ENCODE data around the gene LASP1NB.

The LASP1NB gene

DNA sequence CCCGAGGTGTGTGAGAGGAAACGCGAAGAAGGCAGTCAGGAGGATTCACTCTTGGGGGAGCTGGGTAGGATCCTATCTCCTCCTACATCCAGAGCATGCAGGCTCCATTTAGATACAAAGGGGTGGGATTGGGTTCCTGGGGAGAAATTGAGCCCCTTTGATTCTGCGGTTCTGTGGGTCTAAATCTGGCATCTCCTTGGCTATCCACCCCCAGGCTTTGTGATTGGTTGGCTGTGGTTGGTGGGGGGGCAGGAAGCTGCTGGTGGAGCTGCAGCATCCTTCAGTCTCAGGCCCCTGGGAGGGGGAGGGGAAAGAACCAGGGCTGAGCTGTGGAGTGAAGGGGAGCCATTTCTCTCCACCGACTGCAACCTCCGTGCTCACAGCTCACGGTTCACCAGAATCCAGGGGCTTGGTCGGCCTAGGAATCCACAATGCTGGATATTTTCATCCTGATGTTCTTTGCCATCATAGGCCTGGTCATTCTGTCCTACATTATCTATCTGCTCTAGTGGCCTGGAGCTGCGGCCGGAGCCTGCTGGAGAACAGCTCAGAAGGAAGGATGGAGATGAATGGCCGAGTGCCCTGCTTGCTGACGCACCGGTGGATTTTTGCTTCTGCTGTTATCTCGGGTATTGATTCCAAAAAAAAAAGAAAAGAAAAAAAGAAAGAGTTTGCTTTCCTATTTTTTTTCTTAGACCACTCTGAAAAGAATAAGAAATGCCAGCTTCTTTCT lies at the start of gene LASP1NB:
LASP1NB (plus strand) TSS at position 352 of the 733 bp plus-strand sequence.
- DNase-seq = no peak

GRCh38 chr17:38877130-38877851 lies 48.1 kb upstream of the LASP1NB start:
- DNase-seq = no peak

DNA sequence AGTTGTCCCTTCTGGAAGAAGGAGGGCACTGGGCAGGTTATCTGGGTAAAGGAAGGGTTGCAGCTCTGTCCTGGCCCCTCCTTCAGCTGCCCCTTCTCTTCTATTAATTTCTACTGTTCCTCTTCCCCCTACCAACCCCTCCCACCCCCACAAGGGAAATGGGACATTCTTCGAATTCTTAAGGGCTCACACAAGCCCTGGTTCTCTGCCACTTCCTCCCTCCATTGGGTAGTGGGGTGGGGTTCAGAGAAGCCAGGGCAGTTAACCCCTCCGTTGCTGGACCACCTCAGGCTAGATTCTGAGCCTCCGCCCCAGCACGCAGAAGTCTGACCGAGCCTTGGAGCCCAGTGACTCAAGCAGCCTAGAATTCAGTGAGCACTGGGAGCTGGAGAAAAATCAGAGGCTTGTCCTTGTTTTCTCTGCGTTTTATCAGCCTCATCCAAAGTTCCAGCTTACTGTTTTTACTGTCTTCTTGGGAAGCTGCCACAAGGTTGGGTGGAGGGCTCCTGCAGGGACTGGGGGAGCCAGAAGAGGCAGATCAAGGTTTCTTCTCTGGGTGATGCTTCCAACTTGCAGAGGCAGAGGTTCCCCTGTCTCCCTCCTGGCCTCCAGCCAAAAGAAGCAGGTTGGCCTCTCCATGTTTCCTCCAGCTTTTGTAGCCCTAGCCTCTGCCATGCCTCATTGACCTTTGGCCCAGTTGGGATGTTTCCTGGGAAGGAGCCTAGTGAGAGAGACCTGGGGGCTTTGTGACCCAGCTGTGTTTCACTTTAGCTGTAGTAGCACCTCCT lies 45.3 kb upstream of the LASP1NB start:
- DNase-seq = no peak

GRCh38 chr17:38881600-38882191 lies 43.7 kb upstream of the LASP1NB start:
- DNase-seq = no peak

- no peak for DNase-seq
These were observed 42.5 kb upstream of the LASP1NB start for GRCh38 chr17:38882870-38883269.

GRCh38 chr17:38883592-38884526 lies 41.6 kb upstream of the LASP1NB start:
- no peak for DNase-seq

DNA sequence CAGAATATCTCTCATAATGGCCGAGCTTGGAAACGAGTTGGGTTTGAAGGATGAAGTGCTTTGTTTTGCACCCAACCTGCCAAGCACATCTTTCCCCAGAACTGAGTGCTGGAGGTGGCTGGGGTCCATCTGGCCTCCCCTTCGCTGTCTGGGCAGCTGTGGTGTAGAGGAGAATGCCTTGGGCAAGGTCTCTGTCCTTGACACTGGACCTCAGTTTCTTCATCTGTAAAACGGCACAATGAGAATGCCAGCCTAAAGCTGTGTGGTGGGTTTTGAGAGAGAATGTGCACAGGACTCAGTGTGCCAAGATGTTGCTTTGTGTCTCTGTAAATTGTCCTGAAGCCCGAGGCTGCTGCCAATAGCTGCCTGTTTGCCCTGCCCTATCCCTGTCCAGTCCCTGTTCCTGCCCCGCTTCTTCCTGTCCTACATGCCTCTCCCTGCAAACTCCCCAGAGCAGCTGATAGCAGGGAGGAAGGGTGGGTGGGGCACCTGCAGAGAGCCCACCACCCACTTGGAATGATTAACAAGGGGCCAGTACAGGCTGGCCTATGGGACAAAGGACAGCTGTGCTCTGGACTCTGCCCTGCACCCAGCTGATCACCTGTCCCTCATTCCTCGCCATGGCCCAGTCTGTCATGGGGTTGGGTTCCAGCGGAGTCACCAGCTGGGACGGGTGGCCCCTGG lies 40.2 kb upstream of the LASP1NB start:
- DNase-seq = no peak

GRCh38 chr17:38885728-38886642 lies 39.4 kb upstream of the LASP1NB start:
- DNase-seq = no peak

DNA sequence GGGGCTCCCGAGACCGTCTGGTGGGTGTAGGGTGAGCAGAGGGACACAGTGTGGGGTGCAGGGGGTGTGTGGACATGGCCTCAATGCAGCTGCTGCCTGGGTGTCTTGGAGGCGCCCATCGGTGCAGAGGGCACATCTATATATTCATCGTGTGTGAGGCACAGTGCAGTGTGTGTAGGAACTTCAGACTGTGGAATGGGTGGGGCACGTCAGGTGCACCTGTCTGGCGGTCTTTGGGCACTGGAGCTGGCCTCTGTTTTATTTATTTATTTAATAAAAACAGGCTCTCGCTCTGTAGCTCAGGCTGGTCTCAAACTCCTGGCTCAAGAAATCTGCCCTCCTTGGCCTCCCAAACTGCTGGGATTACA lies 38.8 kb upstream of the LASP1NB start:
- DNase-seq = no peak

DNA sequence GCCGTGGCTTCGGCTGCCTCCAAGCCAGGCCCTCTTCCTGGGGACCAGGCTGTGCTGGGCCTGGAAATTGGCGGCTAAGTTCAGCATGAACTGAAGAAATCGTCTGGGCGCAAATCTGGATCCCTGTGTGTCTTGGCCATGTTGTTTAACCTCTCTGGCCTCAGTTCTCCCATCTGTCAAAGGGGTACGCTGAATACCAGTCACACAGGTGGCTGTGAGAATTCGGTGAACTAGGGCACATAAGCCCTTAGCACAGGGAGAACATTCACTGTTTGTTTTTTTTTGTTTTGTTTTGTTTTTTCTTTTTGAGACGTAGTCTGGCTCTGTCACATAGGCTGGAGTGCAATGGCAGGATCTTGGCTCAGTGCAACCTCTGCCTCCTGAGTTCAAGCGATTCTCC lies 36.6 kb upstream of the LASP1NB start:
- DNase-seq = no peak

DNA sequence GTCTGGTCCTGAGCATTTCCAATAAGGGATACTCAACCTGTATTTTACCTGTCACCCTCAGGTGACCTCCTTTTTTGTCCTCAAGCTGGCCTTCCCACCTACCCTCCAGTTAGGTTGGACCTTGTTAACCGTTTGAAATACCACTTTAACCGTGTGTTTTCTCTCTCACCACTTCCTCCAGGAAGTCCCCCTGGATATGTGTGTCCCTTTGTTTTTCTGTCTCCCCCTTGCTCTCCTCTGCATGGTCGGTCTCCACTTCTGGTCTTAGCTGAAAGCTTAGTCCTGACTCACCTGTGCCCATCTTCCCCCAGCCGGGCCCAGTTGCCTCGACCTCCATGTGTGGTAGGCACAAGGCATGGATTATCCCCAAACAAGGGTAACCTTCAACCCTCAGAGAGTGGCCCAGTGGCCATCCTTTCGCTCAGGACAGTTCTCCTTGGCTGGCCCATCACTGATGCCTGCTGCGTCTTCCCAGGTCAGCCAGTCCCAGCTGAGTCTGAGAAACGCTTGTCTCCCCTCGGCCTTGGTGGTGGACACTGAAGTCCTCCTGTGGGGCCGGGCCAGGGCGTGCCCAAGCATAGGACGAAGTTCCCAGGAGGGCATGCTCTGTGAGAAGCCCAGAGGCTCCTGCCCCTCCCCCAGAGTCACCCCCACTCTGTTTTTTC lies 35.5 kb upstream of the LASP1NB start:
- no peak for DNase-seq

DNA sequence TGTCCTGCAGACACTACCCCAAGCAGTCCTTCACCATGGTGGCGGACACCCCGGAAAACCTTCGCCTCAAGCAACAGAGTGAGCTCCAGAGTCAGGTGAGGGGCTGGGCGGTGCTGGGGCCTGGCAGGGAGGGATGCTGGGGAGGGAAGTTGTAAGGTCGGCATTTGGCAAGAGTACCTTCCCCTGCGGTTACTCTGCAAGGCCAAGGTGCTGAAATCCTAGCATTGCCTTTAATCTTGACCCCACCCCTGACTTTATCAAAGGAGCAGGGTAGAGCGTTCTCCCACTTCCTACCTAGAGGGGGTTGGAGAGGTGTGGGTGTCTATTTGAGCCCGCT lies 35.0 kb upstream of the LASP1NB start:
- DNase-seq = no peak

DNA sequence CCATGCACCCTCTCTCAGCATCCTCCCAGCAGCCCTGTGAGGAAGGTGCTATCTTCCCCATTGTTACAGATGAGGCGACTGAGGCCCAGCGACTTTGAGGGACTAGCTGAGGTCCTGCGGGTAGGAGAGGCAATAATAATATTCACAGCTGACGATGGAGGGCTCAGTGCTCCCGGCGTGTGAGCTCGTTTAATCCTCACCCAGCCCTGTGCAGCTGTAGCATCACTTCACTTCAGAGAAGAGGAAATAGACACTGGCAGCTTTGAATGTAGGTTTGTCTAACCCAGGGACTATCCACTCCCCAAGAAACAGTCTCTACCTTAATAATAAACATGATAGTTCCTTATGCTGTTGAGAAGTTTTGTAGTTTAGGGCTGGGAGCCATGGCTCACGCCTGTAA lies 34.0 kb upstream of the LASP1NB start:
- no peak for DNase-seq

DNA sequence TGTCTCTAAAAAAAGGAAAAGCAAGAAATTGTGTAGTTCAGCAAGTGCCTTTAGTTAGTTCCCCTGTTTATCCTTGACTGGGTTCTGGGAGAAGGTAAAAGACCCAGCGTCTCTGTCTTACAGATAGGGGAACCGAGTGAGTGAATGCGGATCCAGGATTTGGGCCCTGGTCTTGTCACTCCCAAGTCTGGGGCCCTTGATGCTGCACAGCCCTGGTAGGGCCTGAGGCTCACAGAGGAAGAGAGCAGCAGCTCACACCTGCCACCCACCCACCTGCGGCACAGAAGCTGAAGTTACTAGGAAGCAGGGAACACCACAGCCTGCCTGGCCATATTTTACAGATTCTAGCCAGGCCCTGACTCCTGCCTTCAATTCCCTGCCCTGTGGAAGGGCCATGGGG lies 33.3 kb upstream of the LASP1NB start:
- DNase-seq = no peak

DNA sequence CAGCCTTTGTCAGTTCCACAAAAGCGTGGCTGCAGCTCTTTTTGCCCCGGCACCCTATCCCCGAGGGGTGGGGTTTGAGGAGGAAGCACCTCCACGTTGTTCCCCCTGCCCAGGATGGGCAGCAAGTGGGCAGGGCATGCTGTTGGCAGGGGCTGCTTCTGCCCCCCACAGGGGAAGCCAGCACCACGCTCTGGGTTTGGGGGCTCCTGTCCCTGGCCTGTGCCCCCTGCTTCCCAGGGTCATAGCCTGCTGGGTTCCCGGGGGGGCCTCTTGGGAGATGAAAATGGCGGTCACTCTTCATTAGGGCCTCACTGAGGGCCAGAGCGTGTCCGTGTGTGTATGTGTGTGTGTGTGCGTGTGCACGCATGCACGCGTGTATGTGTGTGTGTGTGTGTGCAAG lies 32.8 kb upstream of the LASP1NB start:
- DNase-seq = no peak

- no peak for DNase-seq
These were observed 32.3 kb upstream of the LASP1NB start for GRCh38 chr17:38893113-38893512.

DNA sequence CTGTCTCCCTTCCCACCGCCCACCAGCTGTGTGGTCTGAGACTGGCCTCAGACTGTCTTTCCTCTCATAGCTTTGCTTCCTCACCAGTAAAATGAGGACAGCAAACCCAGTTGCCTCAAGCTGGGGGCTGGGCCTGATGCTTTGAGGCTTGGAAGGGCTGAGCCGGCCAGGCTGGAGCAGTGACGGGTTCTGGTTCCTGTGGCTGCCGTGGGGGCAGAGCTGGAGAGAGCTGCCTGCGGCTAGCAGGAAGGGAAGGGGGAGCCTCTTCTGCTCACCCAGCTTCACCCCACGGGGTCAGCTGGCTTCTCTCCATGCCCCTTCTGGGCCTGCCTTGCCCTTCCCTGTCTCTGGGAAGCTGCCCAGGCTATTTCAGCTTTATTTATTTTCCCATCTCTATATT lies 31.8 kb upstream of the LASP1NB start:
- no peak for DNase-seq

- DNase-seq = no peak
These were observed 31.1 kb upstream of the LASP1NB start for GRCh38 chr17:38894276-38894675.

GRCh38 chr17:38896346-38896954 lies 29.0 kb upstream of the LASP1NB start:
- DNase-seq = no peak

DNA sequence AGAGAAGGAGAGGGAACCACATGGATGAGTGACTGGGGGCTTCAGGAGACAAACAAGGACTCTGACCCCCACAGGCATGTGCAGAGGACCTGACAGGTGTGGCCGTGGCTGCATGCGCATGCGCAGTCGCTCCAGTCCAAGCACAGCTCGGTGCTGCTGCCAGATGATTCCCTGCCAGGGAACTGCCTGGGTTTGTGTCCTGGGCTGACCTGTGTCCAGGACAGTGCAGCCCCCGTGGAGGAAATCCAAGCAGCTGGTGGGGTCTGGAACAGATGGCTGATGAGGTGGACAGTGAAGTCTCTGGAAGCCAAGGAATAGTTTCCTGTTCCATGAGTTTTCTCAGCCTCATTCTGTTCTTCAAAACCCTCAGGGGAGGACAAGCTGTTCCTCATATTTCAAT lies 28.2 kb upstream of the LASP1NB start:
- DNase-seq = no peak

All from SHP77 (cell line).